ENCODE data around the gene CALR3.
"Not testable (repeated sequence)": the region's sequence is repeated elsewhere in the genome, so short reads cannot be mapped to it uniquely, and the experiment has no call there.

Gene CALR3

GRCh38 chr19:16522559-16523377 is 26.8 kb upstream of the CALR3 start:
- no peak for DNase-seq

GRCh38 chr19:16521715-16522289 is 25.8 kb upstream of the CALR3 start:
- DNase-seq: no peak

GRCh38 chr19:16520986-16521624 is 25.1 kb upstream of the CALR3 start:
- no peak for DNase-seq

- DNase-seq: no peak
Measured at GRCh38 chr19:16520074-16520973, 24.4 kb upstream of the CALR3 start.

- no peak for DNase-seq
Measured at GRCh38 chr19:16519230-16519687, 23.3 kb upstream of the CALR3 start.

GRCh38 chr19:16518483-16519229 is 22.7 kb upstream of the CALR3 start:
- DNase-seq: no peak

GRCh38 chr19:16518061-16518460 is 22.1 kb upstream of the CALR3 start:
- no peak for DNase-seq

GRCh38 chr19:16516923-16517610 is 21.1 kb upstream of the CALR3 start:
- DNase-seq: no peak

- DNase-seq: no peak
Measured at GRCh38 chr19:16516381-16516780, 20.4 kb upstream of the CALR3 start.

GRCh38 chr19:16514383-16515019 is 18.5 kb upstream of the CALR3 start:
- no peak for DNase-seq

GRCh38 chr19:16512611-16513010 is 16.6 kb upstream of the CALR3 start:
- not testable (repeated sequence) for DNase-seq

GRCh38 chr19:16509141-16510061 is 13.4 kb upstream of the CALR3 start:
- DNase-seq: no peak

- no peak for DNase-seq
Measured at GRCh38 chr19:16508546-16508945, 12.6 kb upstream of the CALR3 start.

- DNase-seq: no peak
Measured at GRCh38 chr19:16506961-16507360, 11.0 kb upstream of the CALR3 start.

- not testable (repeated sequence) for DNase-seq
Measured at GRCh38 chr19:16506161-16506560, 10.2 kb upstream of the CALR3 start.

GRCh38 chr19:16504271-16504670 is 8.3 kb upstream of the CALR3 start:
- no peak for DNase-seq

GRCh38 chr19:16497837-16498236 is 1.9 kb upstream of the CALR3 start:
- DNase-seq: no peak

GRCh38 chr19:16497042-16497441 is 1.1 kb upstream of the CALR3 start:
- no peak for DNase-seq

GRCh38 chr19:16496613-16496983 is 631 bp upstream of the CALR3 start:
- DNase-seq: no peak

GRCh38 chr19:16486476-16486875 is 9.5 kb downstream of the CALR3 start:
- not testable (repeated sequence) for DNase-seq
